Panc1 (cell line): Measurements from ENCODE around the gene CBX8.

Experiments
- POLR2AphosphoS5 ChIP-seq: IDR thresholded peaks from 2 replicates; pipeline ENCODE4 v1.6.1; 2012; ENCODE audit warnings: mild to moderate bottlenecking, low read depth, low read length, moderate library complexity
- TCF7L2 ChIP-seq: IDR thresholded peaks from 2 replicates; pipeline ENCODE4 v1.6.1; 2011; ENCODE audit warnings: mild to moderate bottlenecking, low read depth, low read length, inconsistent platforms
- TF ChIP-seq, protein P1 (sequence below): fragments of 450-650 bp; IDR thresholded peaks from 2 replicates; pipeline ENCODE4 v1.5.1; 2017; ENCODE audit warnings: mild to moderate bottlenecking

DNA sequence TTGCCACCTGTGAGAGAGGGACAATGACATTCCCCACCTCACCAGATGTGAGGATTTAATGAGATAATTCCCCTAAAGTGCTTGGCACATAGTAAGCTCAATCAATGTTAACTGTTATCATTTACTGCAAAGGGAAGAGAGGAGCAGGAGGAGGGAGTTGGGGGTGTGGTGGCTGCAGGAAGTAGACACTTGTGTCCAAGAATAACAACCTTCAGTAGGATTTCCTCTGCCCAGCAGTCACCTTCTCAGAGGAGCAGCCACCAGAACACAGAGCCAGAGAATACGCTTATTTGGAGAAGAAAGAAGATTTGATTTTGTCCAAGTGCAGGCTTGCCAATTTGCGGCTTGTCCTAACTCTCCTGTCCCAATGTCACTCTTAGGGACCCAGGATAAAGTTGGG is 32.1 kb upstream of the CBX8 start:
- TF ChIP-seq, protein P1, sequence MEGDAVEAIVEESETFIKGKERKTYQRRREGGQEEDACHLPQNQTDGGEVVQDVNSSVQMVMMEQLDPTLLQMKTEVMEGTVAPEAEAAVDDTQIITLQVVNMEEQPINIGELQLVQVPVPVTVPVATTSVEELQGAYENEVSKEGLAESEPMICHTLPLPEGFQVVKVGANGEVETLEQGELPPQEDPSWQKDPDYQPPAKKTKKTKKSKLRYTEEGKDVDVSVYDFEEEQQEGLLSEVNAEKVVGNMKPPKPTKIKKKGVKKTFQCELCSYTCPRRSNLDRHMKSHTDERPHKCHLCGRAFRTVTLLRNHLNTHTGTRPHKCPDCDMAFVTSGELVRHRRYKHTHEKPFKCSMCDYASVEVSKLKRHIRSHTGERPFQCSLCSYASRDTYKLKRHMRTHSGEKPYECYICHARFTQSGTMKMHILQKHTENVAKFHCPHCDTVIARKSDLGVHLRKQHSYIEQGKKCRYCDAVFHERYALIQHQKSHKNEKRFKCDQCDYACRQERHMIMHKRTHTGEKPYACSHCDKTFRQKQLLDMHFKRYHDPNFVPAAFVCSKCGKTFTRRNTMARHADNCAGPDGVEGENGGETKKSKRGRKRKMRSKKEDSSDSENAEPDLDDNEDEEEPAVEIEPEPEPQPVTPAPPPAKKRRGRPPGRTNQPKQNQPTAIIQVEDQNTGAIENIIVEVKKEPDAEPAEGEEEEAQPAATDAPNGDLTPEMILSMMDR, result no peak
- no peak for TF ChIP-seq TCF7L2
- TF ChIP-seq POLR2AphosphoS5, result no peak
